HepG2 (cell line): ENCODE measurements around the gene EIF3B. TPM values are rescaled to one million over a fixed set of nuclear protein-coding genes. Genes with fewer than 3 reads are reported as not detected.

ENCODE experiments used
- PHF8 ChIP-seq: sonication (generic); formaldehyde crosslinking; IDR thresholded peaks from 2 replicates; pipeline ENCODE4 v1.5.0; 2020; ENCODE audit warnings: missing genetic modification reagents
- PPARG ChIP-seq: conservative IDR thresholded peaks from 2 replicates; pipeline ENCODE4 v1.6.1; 2016; ENCODE audit warnings: missing biosample characterization, missing genetic modification reagents
- RBM22 ChIP-seq: fragments of 200-400 bp; formaldehyde crosslinking; optimal IDR thresholded peaks from 2 replicates; pipeline ENCODE3; 2017; ENCODE audit warnings: mild to moderate bottlenecking, low read length, moderate library complexity
- SOX13 ChIP-seq, 3 experiments: fragments of 450-650 bp in 1 of 3; sonication (generic) in 1 of 3; formaldehyde crosslinking in 1 of 3; IDR thresholded peaks in 2 of 3; conservative IDR thresholded peaks in 1 of 3; 2 replicates each; pipeline versions ENCODE4 v1.5.0 to v1.6.1; 2016 to 2020; ENCODE audit warnings: antibody characterized with exemption in 1 of 3, mild to moderate bottlenecking in 1 of 3, missing compliant biosample characterization in 1 of 3, missing genetic modification reagents in 1 of 3, moderate library complexity in 1 of 3
- TGIF2 ChIP-seq: IDR thresholded peaks from 2 replicates; pipeline ENCODE4 v1.6.1; 2016; ENCODE audit warnings: control low read depth, missing compliant biosample characterization
- TRIM24 ChIP-seq: sonication (generic); formaldehyde crosslinking; IDR thresholded peaks from 2 replicates; pipeline ENCODE4 v1.8.0; 2022; ENCODE audit warnings: mild to moderate bottlenecking, missing genetic modification reagents
- ZBTB21 ChIP-seq: sonication (generic); formaldehyde crosslinking; IDR thresholded peaks from 2 replicates; pipeline ENCODE4 v1.4.0; 2020; ENCODE audit warnings: missing genetic modification reagents
- ZBTB38 ChIP-seq: sonication (generic); formaldehyde crosslinking; IDR thresholded peaks from 2 replicates; pipeline ENCODE4 v1.5.1; 2020; ENCODE audit warnings: mild to moderate bottlenecking, missing genetic modification reagents
- ZNF160 ChIP-seq: sonication (generic); formaldehyde crosslinking; IDR thresholded peaks from 2 replicates; pipeline ENCODE4 v1.8.0; 2022; ENCODE audit warnings: mild to moderate bottlenecking, inconsistent platforms, missing genetic modification reagents
- ZNF20 ChIP-seq: sonication (generic); formaldehyde crosslinking; IDR thresholded peaks from 2 replicates; pipeline ENCODE4 v1.4.0; 2020; ENCODE audit warnings: mild to moderate bottlenecking, moderate library complexity, missing genetic modification reagents
- ZNF224 ChIP-seq: sonication (generic); formaldehyde crosslinking; IDR thresholded peaks from 2 replicates; pipeline ENCODE4 v1.5.0; 2020; ENCODE audit warnings: mild to moderate bottlenecking, missing genetic modification reagents
- ZNF33B ChIP-seq: sonication (generic); formaldehyde crosslinking; IDR thresholded peaks from 2 replicates; pipeline ENCODE4 v1.5.1; 2020; ENCODE audit warnings: mild to moderate bottlenecking, missing genetic modification reagents
- ZNF367 ChIP-seq: sonication (generic); formaldehyde crosslinking; IDR thresholded peaks from 2 replicates; pipeline ENCODE4 v1.4.0; 2020; ENCODE audit warnings: missing genetic modification reagents, borderline replicate concordance
- ZNF501 ChIP-seq: sonication (generic); formaldehyde crosslinking; IDR thresholded peaks from 2 replicates; pipeline ENCODE4 v1.5.1; 2020; ENCODE audit warnings: mild to moderate bottlenecking, moderate library complexity, missing genetic modification reagents
- ZNF550 ChIP-seq: sonication (generic); formaldehyde crosslinking; IDR thresholded peaks from 2 replicates; pipeline ENCODE4 v1.4.0; 2020; ENCODE audit warnings: mild to moderate bottlenecking, missing genetic modification reagents, borderline replicate concordance
- ZNF766 ChIP-seq: sonication (generic); formaldehyde crosslinking; IDR thresholded peaks from 2 replicates; pipeline ENCODE4 v1.5.0; 2020; ENCODE audit warnings: missing genetic modification reagents, borderline replicate concordance
- ZNF792 ChIP-seq: IDR thresholded peaks from 2 replicates; pipeline ENCODE4 v1.6.1; 2016
- ZNF891 ChIP-seq: sonication (generic); formaldehyde crosslinking; IDR thresholded peaks from 2 replicates; pipeline ENCODE4 v1.5.0; 2020; ENCODE audit warnings: mild to moderate bottlenecking, missing genetic modification reagents
- ZSCAN25 ChIP-seq: sonication (generic); formaldehyde crosslinking; IDR thresholded peaks from 2 replicates; pipeline ENCODE4 v1.8.0; 2022; ENCODE audit warnings: mild to moderate bottlenecking, missing genetic modification reagents
- polyA plus RNA-seq, 8 experiments: library from polyadenylated mRNA; depleted of rRNA in 3 of 8; stranded (reverse) in 7 of 8; unstranded in 1 of 8; fragments of >200 nt; fragmentation: Illumina TruSeq in 4 of 8; extraction: Trizol in 4 of 8; gene quantifications; 2 replicates each; pipeline versions ENCODE4 v1.2.1 to v1.2.3, GENCODE V29; 2011 to 2016; ENCODE audit warnings: low read depth in 4 of 8, missing spikeins in 1 of 8, mixed read lengths in 1 of 8; ENCODE audit not compliant: insufficient read depth in 1 of 8
- total RNA-seq, 5 experiments: library from RNA; depleted of rRNA; stranded (reverse); fragments of >200 nt; fragmentation: Illumina TruSeq; extraction: Trizol; gene quantifications; 2 replicates each; pipeline ENCODE4 v1.2.3, GENCODE V29; 2016; ENCODE audit warnings: low read depth in 1 of 5
- TF ChIP-seq, protein P1 (sequence below): sonication (generic); formaldehyde crosslinking; IDR thresholded peaks from 2 replicates; pipeline ENCODE4 v1.5.0; 2020; ENCODE audit warnings: missing genetic modification reagents
- TF ChIP-seq, protein P2 (sequence below): IDR thresholded peaks from 2 replicates; pipeline ENCODE4 v1.6.1; 2016; ENCODE audit warnings: missing genetic modification reagents, missing compliant biosample characterization
- TF ChIP-seq, protein P3 (sequence below), 2 experiments: sonication (generic) in 1 of 2; formaldehyde crosslinking in 1 of 2; IDR thresholded peaks; 2 replicates each; pipeline versions ENCODE4 v1.4.0 to v1.6.1; 2016 to 2020; ENCODE audit warnings: borderline replicate concordance in 1 of 2, low read depth in 1 of 2, mild to moderate bottlenecking in 1 of 2, missing genetic modification reagents in 1 of 2
- TF ChIP-seq, protein P4 (sequence below): sonication (generic); formaldehyde crosslinking; IDR thresholded peaks from 2 replicates; pipeline ENCODE4 v1.5.0; 2020; ENCODE audit warnings: missing genetic modification reagents
- TF ChIP-seq, protein P5 (sequence below): IDR thresholded peaks from 2 replicates; pipeline ENCODE4 v1.6.1; 2012; ENCODE audit warnings: inconsistent platforms

Gene EIF3B
- total and polyA plus RNA-seq, 2 of the 13 experiments (the other 11 are each of a cell fraction or from before 2014, with no cell fraction given) = 92.2 to 241 TPM

DNA sequence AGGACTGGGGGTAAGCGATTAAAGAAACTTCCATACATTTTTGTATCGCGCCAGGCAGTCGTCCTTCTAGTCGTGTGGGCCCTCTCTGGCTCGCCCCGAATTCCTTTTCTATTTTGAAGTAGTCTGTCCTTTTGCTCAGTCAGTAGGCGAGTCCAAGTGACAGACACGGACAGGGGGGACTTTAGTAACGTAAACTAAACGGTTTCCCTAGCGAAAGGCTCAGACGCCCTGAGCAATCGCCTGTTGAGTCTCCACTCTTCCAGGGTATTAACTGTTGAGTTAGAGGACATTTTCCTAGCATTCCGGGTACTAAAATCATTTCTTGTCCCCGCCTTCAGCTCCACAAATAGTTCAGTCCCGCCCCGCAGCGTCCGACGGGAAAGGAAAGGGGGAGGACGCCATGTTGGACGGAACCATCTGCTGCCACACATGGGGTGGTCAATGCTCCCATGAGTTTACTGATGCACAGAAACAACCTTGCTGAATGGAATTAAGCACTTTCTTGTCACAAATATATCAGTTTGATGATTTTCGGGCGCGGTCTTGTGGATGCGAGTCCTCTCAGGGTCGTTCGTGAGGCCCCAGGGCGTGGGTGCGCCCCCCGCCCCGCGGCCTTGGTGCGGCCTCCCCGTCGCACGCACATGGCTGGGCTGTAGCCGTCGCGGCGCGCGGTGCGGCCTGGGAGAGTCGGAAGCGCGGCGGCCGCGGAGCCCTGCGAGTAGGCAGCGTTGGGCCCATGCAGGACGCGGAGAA is at the start of gene EIF3B (continued):
- peak; percentile 77 for TF ChIP-seq PHF8 (CRISPR knock-in tag)
- peak; percentile 21; the same call in 1 of the 2 replicates for TF ChIP-seq ZNF766
- TF ChIP-seq ZNF367 (CRISPR knock-in tag) = no peak
- TF ChIP-seq, protein P1, sequence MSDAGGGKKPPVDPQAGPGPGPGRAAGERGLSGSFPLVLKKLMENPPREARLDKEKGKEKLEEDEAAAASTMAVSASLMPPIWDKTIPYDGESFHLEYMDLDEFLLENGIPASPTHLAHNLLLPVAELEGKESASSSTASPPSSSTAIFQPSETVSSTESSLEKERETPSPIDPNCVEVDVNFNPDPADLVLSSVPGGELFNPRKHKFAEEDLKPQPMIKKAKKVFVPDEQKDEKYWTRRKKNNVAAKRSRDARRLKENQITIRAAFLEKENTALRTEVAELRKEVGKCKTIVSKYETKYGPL = 0 out of 2 replicates have a peak, but pooled peaks have one; percentile 22
- no peak for TF ChIP-seq ZNF160
- 0 out of 2 replicates have a peak, but pooled peaks have one; percentile 4 for TF ChIP-seq ZSCAN25
- TF ChIP-seq ZNF33B (CRISPR knock-in tag) = no peak; the same call in 1 of the 2 replicates
- TF ChIP-seq RBM22 = peak; percentile 25
- TF ChIP-seq ZNF20 (CRISPR knock-in tag) = no peak
- TF ChIP-seq ZNF501 (CRISPR knock-in tag) = peak; percentile 90
- TF ChIP-seq TGIF2 (CRISPR knock-in tag) = peak; percentile 72; the same call in 1 of the 2 replicates
- TF ChIP-seq SOX13 (IDR thresholded peaks at IDR 0.05) = no peak
- no peak for TF ChIP-seq SOX13 (CRISPR knock-in tag; conservative IDR thresholded peaks at IDR 0.05 in 1 of 2, IDR thresholded peaks at IDR 0.05 in 1 of 2)
- TF ChIP-seq PPARG (CRISPR knock-in tag) = no peak
- TF ChIP-seq ZNF792 (CRISPR knock-in tag) = no peak
- TF ChIP-seq ZBTB38 = peak; percentile 50; the same call in 1 of the 2 replicates
- no peak for TF ChIP-seq ZBTB21 (CRISPR knock-in tag)
- TF ChIP-seq, protein P2, sequence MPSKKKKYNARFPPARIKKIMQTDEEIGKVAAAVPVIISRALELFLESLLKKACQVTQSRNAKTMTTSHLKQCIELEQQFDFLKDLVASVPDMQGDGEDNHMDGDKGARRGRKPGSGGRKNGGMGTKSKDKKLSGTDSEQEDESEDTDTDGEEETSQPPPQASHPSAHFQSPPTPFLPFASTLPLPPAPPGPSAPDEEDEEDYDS = 0 out of 2 replicates have a peak, but pooled peaks have one; percentile 28
- TF ChIP-seq, protein P3, sequence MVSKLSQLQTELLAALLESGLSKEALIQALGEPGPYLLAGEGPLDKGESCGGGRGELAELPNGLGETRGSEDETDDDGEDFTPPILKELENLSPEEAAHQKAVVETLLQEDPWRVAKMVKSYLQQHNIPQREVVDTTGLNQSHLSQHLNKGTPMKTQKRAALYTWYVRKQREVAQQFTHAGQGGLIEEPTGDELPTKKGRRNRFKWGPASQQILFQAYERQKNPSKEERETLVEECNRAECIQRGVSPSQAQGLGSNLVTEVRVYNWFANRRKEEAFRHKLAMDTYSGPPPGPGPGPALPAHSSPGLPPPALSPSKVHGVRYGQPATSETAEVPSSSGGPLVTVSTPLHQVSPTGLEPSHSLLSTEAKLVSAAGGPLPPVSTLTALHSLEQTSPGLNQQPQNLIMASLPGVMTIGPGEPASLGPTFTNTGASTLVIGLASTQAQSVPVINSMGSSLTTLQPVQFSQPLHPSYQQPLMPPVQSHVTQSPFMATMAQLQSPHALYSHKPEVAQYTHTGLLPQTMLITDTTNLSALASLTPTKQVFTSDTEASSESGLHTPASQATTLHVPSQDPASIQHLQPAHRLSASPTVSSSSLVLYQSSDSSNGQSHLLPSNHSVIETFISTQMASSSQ (IDR thresholded peaks at IDR 0.05; ENCODE audit: low read depth) = no peak
- TF ChIP-seq, protein P3 (CRISPR knock-in tag; IDR thresholded peaks at IDR 0.05; ENCODE audit: borderline replicate concordance) = peak; percentile 57; the same call in 1 of the 2 replicates
- TF ChIP-seq, protein P4, sequence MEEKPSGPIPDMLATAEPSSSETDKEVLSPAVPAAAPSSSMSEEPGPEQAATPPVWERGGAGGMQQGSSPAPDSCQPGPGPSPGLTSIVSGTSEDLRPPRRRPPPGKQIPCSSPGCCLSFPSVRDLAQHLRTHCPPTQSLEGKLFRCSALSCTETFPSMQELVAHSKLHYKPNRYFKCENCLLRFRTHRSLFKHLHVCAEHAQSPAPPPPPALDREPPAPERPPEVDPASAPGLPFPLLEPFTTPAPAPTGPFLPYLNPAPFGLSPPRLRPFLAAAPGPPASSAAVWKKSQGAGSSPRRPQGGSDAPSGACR (CRISPR knock-in tag) = no peak; the same call in 1 of the 2 replicates
- TF ChIP-seq, protein P5, sequence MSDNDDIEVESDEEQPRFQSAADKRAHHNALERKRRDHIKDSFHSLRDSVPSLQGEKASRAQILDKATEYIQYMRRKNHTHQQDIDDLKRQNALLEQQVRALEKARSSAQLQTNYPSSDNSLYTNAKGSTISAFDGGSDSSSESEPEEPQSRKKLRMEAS = peak; percentile 98
- no peak for TF ChIP-seq ZNF891
- TF ChIP-seq ZNF550 (CRISPR knock-in tag) = no peak
- no peak for TF ChIP-seq TRIM24
- 0 out of 2 replicates have a peak, but pooled peaks have one; percentile 57 for TF ChIP-seq ZNF224
